PFSK-1 (cell line): ENCODE measurements around the gene COLEC12.

Source experiments
- FOXP2 ChIP-seq: optimal IDR thresholded peaks from 2 replicates; pipeline ENCODE3; 2011; ENCODE audit warnings: borderline replicate concordance, control low read depth, inconsistent platforms; ENCODE audit not compliant: insufficient read depth; ENCODE audit errors: extremely low read length, extremely low read depth
- POLR2AphosphoS5 ChIP-seq: IDR thresholded peaks from 2 replicates; pipeline ENCODE4 v1.6.1; 2012; ENCODE audit warnings: low read depth, mild to moderate bottlenecking, control low read depth, low read length, moderate library complexity
- REST ChIP-seq, 2 experiments: IDR thresholded peaks; 2 replicates each; pipeline versions ENCODE4 v1.6.1 to v1.8.0; 2011 to 2012; ENCODE audit warnings: low read depth in 2 of 2, low read length in 2 of 2, control low read depth in 1 of 2, inconsistent platforms in 1 of 2, mild to moderate bottlenecking in 1 of 2, moderate library complexity in 1 of 2; ENCODE audit not compliant: insufficient read depth in 1 of 2
- SIN3A ChIP-seq: IDR thresholded peaks from 2 replicates; pipeline ENCODE4 v1.6.1; 2012; ENCODE audit warnings: mild to moderate bottlenecking, low read length, moderate library complexity, borderline replicate concordance; ENCODE audit not compliant: insufficient read depth
- TAF1 ChIP-seq: IDR thresholded peaks from 2 replicates; pipeline ENCODE4 v1.6.1; 2012; ENCODE audit warnings: low read length, control low read depth, borderline replicate concordance; ENCODE audit not compliant: insufficient read depth

The COLEC12 gene

GRCh38 chr18:384897-385296 is 115.6 kb downstream of the COLEC12 start:
- no peak for TF ChIP-seq SIN3A
- no peak for TF ChIP-seq TAF1
- TF ChIP-seq POLR2AphosphoS5 = no peak
- TF ChIP-seq FOXP2 = no peak
- TF ChIP-seq REST (IDR thresholded peaks at IDR 0.05; ENCODE audit: insufficient read depth in 1 of 2, low read depth in 2 of 2, low read length in 2 of 2) = no peak

- TF ChIP-seq POLR2AphosphoS5 (no peak), TAF1 (no peak), FOXP2 (no peak), SIN3A (no peak), REST (IDR thresholded peaks at IDR 0.05; ENCODE audit: insufficient read depth in 1 of 2, low read depth in 2 of 2, low read length in 2 of 2) (no peak)
Observed at GRCh38 chr18:383135-383534, 117.4 kb downstream of the COLEC12 start.

GRCh38 chr18:382423-382984 is 118.0 kb downstream of the COLEC12 start:
- TF ChIP-seq POLR2AphosphoS5 (no peak), TAF1 (no peak), REST (IDR thresholded peaks at IDR 0.05; ENCODE audit: insufficient read depth in 1 of 2, low read depth in 2 of 2, low read length in 2 of 2) (no peak)

GRCh38 chr18:379681-380330 is 120.7 kb downstream of the COLEC12 start:
- TF ChIP-seq SIN3A = no peak
- TF ChIP-seq FOXP2 = no peak
- TF ChIP-seq POLR2AphosphoS5 = no peak
- TF ChIP-seq REST (IDR thresholded peaks at IDR 0.05; ENCODE audit: insufficient read depth in 1 of 2, low read depth in 2 of 2, low read length in 2 of 2) = no peak
- TF ChIP-seq TAF1 = no peak
